ENCODE results near the gene NR6A1.
"Not testable (repeated sequence)": the region's sequence is repeated elsewhere in the genome, so short reads cannot be mapped to it uniquely, and the experiment has no call there.

Gene NR6A1

GRCh38 chr9:124758061-124758460, 13.1 kb downstream of the NR6A1 start:
- no peak for DNase-seq

GRCh38 chr9:124757616-124758015, 13.5 kb downstream of the NR6A1 start:
- no peak for DNase-seq

GRCh38 chr9:124756011-124756410, 15.1 kb downstream of the NR6A1 start:
- DNase-seq: no peak

DNA sequence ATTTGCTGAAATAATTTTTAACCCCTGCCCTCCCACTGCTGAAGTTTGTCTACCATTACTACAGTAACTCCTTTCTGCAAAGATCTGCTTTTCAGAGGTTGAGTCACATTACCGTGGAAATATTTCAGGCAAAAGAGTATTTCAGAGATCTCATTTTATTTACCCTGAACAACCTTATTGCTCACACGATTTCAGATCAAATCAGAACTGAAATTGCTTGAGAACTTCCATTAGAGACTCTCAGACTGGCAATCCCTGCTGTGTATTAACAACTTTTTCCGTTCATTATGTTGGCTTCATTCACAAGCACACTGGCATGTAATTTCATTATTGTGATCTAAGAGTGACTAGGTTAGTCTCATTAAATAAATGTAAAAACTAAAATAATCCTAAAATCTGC, 16.1 kb downstream of the NR6A1 start:
- DNase-seq: no peak

DNA sequence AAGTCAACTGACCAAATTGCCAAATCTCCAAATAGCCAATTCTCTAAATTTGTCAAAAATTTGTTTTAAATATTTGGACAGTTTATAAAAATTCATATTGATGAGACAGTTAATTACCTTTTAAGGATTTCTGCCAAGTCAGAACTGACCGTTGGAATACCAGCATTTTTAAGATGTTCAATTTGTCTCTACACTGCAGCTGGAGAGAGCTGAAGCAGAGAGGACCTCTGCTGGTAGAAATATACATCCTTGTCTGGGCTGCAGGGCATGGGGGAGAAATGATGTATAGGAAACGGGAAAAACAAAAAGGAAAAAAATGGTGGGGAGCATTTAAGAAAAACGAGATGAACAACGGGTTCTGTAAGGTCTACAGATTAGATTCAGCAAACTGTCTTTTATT, 16.8 kb downstream of the NR6A1 start:
- no peak for DNase-seq

GRCh38 chr9:124752967-124753366, 18.1 kb downstream of the NR6A1 start:
- no peak for DNase-seq

DNA sequence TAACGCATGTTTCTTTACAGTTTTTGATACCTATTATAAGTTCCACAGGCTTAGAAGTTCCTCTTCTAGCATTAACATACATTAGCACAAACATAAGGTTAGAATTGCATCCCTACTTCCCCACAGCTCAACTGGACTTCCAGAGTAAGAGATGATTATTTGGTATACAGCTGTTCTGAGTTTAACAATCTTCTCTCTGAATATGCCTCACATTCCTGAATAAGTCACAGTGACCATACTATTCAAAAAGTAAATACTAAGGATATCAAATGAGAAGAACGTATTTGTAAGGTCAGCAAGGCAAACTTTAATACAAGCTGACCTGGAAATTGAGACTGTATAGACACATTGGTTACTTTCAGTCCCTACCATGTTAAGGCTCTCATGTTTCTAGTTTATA, 21.3 kb downstream of the NR6A1 start:
- no peak for DNase-seq

DNA sequence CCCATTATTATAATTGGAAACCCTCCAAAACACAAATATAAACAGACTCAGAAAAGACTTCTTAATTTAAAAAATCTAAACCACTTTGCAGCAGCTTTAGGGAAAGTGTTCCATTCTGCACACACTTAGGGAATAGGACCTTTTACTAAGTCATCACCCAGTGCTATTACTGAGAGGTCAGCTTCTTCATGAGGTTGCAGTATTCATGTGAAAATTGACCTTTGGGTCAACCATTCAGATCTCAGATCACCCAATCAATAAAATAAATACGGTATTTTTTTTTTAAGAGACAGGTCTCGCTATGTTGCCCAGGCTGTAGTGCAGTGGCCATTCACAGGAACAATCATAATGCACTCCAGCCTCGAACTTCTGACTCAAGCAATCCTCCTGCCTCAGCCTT, 21.8 kb downstream of the NR6A1 start:
- no peak for DNase-seq

GRCh38 chr9:124747065-124747464, 24.0 kb downstream of the NR6A1 start:
- DNase-seq: no peak

DNA sequence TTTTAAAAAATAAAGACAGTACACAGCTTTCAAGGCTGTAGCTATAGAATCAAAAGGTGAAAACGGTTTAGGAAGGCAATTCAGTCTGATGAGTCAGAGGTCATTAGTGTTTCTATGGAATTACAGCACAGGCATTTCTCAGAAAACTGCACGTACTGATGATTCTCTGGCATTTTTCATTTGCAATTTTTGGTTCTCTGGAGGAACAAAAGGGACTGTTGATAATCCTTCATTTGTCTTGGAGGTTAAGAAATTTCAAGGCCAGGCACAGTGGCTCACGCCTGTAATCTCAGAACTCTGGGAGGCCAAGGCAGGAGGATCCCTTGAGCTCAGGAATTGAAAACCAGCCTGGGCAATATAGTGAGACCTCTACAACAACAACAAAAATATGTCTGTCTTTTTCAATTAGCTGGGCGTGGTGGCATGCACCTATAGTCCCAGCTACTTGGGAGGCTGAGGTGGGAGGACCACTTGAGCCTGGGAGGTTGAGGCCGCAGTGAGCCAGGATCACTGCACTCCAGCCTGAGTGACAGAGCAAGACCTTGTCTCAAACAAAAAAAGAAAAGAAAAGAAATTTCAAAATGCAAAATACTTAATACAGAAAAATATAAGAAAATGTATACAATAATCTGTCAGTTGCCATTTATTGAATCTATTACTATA, 27.3 kb downstream of the NR6A1 start:
- DNase-seq: no peak

DNA sequence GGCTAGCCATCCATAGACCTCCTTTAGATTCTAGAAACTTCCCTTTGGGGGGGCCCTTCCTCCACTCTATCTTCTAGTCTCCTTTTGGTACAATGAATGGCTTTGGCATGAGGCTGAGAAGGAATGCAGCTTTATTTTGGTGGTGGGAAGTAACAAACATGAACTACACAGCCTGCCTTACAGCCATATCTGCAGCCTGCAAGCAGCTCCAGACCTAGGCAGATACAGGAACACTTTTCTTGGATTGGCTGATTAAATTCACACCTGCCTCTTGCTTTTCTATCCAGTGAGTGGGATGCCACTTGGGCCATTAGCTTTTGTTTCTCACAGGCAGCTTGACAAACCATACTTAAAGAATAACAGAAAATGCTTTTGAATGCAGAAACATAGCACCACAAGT, 28.2 kb downstream of the NR6A1 start:
- DNase-seq: no peak

DNA sequence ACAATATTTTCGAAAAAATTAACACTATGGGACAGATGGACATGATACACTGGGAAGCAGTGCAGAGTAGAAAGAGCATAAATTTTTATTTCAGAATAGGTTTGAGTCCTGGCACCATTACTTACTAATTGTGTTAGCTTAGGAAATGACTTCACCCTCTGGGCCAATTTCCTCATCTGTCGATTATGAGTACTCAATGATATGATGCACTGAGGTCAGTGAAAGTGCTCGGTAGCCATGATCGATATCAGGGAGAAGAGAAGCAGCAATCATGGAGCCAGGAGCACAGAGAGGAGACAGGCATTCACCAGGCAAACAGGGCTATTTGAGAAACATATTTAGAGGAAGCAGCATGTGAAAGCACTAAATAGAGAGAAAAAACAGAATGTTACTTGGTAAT, 29.4 kb downstream of the NR6A1 start:
- no peak for DNase-seq

DNA sequence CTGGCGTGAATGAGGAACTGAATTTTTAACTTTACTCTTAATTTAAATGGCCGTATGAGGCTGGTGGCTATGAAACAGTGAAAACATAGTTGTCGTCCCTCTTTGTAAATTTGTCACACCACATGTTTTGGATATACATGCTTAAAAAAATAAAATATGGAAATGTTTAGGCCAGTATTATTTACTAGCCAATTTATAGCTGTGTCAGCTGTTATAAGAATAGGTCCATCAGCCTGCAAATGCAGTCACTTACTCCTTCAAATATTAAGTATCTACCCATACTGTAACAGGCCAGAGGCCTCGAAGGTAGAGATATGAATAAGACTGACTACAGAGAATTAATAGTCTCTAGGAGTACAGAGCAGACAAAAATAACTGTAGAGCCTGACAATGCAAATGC, 30.0 kb downstream of the NR6A1 start:
- DNase-seq: no peak

- DNase-seq: no peak
Observed at GRCh38 chr9:124739360-124739759, 31.8 kb downstream of the NR6A1 start.

- not testable (repeated sequence) for DNase-seq
Observed at GRCh38 chr9:124738075-124738474, 33.0 kb downstream of the NR6A1 start.

DNA sequence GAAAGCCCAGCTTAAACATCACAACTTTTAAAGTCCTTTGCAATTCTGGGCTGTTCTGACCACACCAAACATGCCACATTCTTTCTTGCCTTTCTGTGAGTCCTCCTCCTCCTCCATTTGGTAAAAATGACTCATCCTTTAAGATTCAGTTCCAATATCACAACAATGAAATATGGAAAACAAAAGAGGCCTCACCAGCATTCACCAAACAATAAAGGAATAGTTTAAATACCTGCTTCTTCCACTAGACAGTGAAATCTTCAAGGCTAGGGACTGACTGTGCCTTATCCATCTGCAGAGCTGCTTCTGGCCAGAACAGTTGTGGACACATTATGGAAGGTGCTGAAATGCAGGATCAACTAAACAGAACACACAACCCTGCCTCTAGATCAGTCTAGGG, 36.0 kb downstream of the NR6A1 start:
- DNase-seq: no peak

DNA sequence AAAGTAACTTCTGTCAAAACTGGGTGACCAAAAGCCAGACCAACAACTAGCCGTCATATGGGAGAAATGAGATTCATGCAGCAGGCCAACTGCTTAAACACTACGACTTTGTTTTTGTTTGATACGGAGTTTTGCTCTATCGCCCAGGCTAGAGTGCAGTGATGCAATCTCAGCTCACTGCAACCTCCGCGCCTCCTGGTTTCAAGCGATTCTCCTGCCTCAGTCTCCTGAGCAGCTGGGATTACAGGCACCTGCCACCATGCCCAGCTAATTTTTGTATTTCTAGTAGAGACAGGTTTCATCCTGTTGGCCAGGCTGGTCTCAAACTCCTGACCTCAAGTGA, 36.4 kb downstream of the NR6A1 start:
- not testable (repeated sequence) for DNase-seq

GRCh38 chr9:124733964-124734740, 37.0 kb downstream of the NR6A1 start:
- DNase-seq: no peak

DNA sequence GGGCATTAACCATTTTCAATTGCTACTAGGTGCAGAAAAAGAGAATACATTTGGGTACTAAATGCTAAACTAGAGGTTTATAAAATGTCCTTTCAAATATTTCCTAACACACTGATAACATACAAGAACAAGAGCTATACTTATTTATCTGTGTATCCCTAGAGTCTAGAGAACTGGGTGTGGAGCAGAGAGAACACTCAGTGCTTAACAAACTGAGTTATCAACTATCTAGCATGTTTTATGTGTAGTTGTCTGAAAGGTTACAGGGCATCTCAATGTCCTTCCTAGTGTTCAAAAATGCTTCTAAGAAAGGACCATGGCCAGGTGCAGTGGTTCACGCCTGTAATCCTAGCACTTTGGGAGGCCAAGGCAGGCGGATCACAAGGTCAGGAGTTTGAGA, 40.3 kb downstream of the NR6A1 start:
- no peak for DNase-seq

GRCh38 chr9:124726886-124727285, 44.2 kb downstream of the NR6A1 start:
- DNase-seq: no peak

GRCh38 chr9:124725068-124725452, 46.1 kb downstream of the NR6A1 start:
- no peak for DNase-seq

DNA sequence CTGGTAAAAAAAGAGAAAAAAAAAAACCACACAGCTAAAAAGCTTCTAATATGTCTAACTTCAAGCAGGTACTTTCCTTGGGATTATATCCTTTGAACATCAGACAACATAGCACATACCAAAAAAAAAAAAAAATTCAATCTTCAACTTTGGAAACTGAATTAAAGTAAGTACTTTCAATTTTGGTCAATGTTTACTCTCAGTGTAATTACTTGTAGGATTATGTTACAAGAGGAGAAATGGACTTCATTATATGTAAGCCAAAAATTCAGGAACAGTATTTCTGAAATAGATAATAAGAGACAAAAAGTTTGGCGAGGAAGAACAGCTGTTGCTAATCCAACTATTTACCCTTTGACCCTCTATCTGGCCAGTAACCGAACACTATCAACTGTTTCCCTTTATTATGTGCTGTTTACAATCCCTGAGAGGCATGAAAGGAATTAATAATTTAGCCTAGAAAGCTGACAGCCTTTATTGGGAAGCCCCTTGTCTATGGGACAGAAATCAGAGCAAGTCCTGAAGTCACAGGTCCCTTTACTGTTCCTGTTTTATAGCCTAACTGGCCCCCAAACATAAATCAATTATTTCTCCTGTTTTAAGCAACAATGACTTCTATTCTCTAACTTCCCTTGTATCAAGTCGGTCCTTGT, 46.6 kb downstream of the NR6A1 start:
- no peak for DNase-seq

DNA sequence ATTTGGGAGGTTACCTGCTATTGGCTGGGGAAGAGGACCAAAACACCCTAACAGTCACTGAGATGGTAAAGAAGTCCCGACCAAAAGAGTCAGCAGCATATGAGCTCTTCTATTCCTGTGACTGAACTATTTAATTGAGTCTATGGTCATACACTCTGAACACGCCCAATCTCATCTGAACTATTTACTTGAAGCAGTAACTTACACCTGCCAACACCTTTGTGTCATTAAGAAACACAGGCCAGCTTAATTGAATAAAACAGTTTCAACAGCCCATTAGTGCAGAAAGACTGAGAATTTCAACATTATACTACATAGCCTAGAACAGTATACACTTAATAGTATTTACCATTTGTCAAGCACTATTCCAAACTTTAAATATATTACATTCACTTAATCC, 47.8 kb downstream of the NR6A1 start:
- no peak for DNase-seq

DNA sequence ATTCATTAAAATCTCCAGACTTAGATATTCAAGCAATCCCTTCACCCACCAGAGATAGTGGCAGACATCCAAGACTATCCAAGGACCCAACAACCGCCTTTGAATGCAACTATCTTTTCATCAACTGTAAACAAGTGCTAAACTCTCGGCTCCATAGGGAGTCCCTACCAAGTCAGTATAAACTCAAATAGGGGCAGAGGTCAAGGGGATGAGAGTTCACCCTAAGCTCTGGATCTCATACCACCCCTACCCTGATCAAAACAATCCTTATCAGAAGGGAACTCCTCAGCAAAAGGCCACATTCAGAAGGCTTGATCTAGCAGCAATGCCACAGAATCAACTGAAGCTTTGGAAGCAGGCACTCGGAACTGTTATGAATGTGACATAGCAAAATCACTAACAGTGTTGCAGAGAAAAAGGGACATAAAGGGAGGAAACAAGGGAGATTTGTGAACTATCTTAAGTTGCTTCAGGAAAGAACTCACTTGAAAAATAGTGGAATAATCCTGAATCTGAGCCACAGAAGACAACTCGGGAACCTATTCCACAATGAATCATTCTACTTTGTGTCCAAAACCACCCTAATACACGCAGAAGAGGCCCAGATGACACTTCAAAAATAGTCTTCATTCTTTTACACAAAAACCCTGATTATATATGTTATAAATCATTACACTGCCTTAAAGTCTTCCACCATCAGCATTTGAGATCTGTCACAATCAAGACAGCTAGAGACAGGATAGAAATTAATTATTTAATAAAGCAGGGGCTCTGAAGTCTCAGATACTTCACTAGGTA, 49.8 kb downstream of the NR6A1 start:
- no peak for DNase-seq

Data from NCI-H1105 (cell line).